ENCODE results near the gene BTG3.
A peak's percentile ranks its signal among the peaks of the same experiment; 100 is the strongest.

BTG3 gene

GRCh38 chr21:17612565-17613241 lies at the start of gene BTG3:
Gene BTG3, minus strand, starts transcription at chr21:17612901. Its CDS starts 3,757 bp downstream, at chr21:17609144.
- DNase-seq (ENCODE audit: low read depth), result peak; percentile 72

- DNase-seq (ENCODE audit: low read depth), result no peak
These were observed 48.2 kb upstream of the BTG3 start for GRCh38 chr21:17660862-17661261.

- DNase-seq (ENCODE audit: low read depth), result no peak
These were observed 47.8 kb upstream of the BTG3 start for GRCh38 chr21:17660452-17660851.

GRCh38 chr21:17658931-17659330 lies 46.2 kb upstream of the BTG3 start:
- no peak for DNase-seq (ENCODE audit: low read depth)

GRCh38 chr21:17651526-17651925 lies 38.8 kb upstream of the BTG3 start:
- no peak for DNase-seq (ENCODE audit: low read depth)

GRCh38 chr21:17650292-17650691 lies 37.6 kb upstream of the BTG3 start:
- no peak for DNase-seq (ENCODE audit: low read depth)

- DNase-seq (ENCODE audit: low read depth), result no peak
These were observed 34.1 kb upstream of the BTG3 start for GRCh38 chr21:17646790-17647189.

- no peak for DNase-seq (ENCODE audit: low read depth)
These were observed 31.5 kb upstream of the BTG3 start for GRCh38 chr21:17644186-17644585.

- DNase-seq (ENCODE audit: low read depth), result no peak
These were observed 28.1 kb upstream of the BTG3 start for GRCh38 chr21:17640821-17641220.

- DNase-seq (ENCODE audit: low read depth), result no peak
These were observed 24.0 kb upstream of the BTG3 start for GRCh38 chr21:17636711-17637110.

- no peak for DNase-seq (ENCODE audit: low read depth)
These were observed 18.5 kb upstream of the BTG3 start for GRCh38 chr21:17631195-17631594.

GRCh38 chr21:17622018-17622417 lies 9.3 kb upstream of the BTG3 start:
- DNase-seq (ENCODE audit: low read depth), result no peak

- DNase-seq (ENCODE audit: low read depth), result no peak
These were observed 4.1 kb upstream of the BTG3 start for GRCh38 chr21:17616831-17617230.

GRCh38 chr21:17613242-17613676 lies 558 bp upstream of the BTG3 start:
- no peak for DNase-seq (ENCODE audit: low read depth)

GRCh38 chr21:17612023-17612564 lies 607 bp downstream of the BTG3 start:
- DNase-seq (ENCODE audit: low read depth), result no peak

- DNase-seq (ENCODE audit: low read depth), result peak; percentile 68
These were observed 1.2 kb downstream of the BTG3 start for GRCh38 chr21:17611414-17612022.

- DNase-seq (ENCODE audit: low read depth), result no peak
These were observed 1.8 kb downstream of the BTG3 start for GRCh38 chr21:17610911-17611310.

GRCh38 chr21:17609681-17610080 lies 3.0 kb downstream of the BTG3 start:
- DNase-seq (ENCODE audit: low read depth), result no peak

GRCh38 chr21:17607684-17608083 lies 5.0 kb downstream of the BTG3 start:
- DNase-seq (ENCODE audit: low read depth), result no peak

- no peak for DNase-seq (ENCODE audit: low read depth)
These were observed 9.8 kb downstream of the BTG3 start for GRCh38 chr21:17602874-17603273.

- DNase-seq (ENCODE audit: low read depth), result no peak
These were observed 14.3 kb downstream of the BTG3 start for GRCh38 chr21:17598437-17598836.

- DNase-seq (ENCODE audit: low read depth), result no peak
These were observed 15.0 kb downstream of the BTG3 start for GRCh38 chr21:17597680-17598079.

- DNase-seq (ENCODE audit: low read depth), result no peak
These were observed 22.3 kb downstream of the BTG3 start for GRCh38 chr21:17590430-17590829.
